Measurements from ENCODE around the gene CIRBP. TPM values are rescaled to one million over a fixed set of nuclear protein-coding genes. Genes with fewer than 3 reads are reported as not detected.

The CIRBP gene
- total and polyA plus RNA-seq, 2 of the 13 experiments (the other 11 are each of a cell fraction or from before 2014, with no cell fraction given), result 133 to 140 TPM

DNA sequence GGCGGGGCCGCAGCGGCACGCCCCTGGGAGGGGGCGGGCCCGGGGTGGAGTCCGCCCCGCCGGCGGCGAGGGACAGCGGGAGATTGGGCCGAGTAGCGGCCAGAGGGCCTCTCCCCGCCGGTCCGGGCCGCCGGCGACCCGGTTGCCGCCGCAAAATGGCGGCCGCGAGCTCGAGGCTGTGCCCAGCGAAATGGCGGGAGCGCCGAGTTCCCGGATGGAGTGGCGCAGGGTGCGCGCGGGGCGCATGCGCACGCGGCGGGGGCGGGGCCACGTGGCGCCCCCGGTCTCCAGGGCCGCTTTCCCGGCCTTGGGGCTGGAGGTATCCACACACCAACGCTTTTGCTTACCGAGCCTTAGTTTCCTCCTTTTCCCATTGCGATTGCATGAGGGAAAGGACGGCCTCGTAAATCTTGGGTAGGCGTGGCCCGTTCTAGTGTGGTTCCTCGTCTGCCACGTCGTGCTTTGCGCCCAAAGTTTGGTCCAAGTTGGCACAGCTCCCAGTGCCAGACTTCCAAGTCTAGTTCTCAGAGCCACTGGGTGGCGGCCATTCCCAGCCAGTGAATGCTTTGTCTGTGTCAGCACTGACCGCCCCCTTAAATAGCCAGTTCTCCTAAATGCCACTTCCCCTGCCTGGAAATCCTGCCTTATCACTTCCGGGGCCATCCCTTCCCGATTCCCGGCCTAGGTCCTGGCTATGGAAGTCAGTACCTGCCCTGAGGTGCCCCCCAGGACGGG, 513 bp downstream of the CIRBP start (continued):
- TF ChIP-seq GMEB1 (CRISPR knock-in tag; IDR thresholded peaks at IDR 0.05; ENCODE audit: borderline replicate concordance) (peak; percentile 33; the same call in 1 of the 2 replicates), ZNF207 (IDR thresholded peaks at IDR 0.05; ENCODE audit: borderline replicate concordance) (no peak), SNAPC2 (CRISPR knock-in tag; IDR thresholded peaks at IDR 0.05) (no peak), MED8 (CRISPR knock-in tag; IDR thresholded peaks at IDR 0.05; ENCODE audit: insufficient replicate concordance) (no peak), YEATS4 (CRISPR knock-in tag; IDR thresholded peaks at IDR 0.05; ENCODE audit: borderline replicate concordance) (peak; percentile 81), ZNF605 (CRISPR knock-in tag; IDR thresholded peaks at IDR 0.05) (no peak), RARA (CRISPR knock-in tag; IDR thresholded peaks at IDR 0.05) (0 out of 2 replicates have a peak, but pooled peaks have one; percentile 10), PLRG1 (conservative IDR thresholded peaks at IDR 0.05) (no peak), CHD4 (IDR thresholded peaks at IDR 0.05; ENCODE audit: borderline replicate concordance, low read length) (no peak), SNRNP70 (IDR thresholded peaks at IDR 0.05; ENCODE audit: low read depth, low read length) (no peak), ELF4 (CRISPR knock-in tag; IDR thresholded peaks at IDR 0.05; ENCODE audit: borderline replicate concordance) (no peak), FOSL2 (CRISPR knock-in tag; IDR thresholded peaks at IDR 0.05) (no peak), HDAC1 (CRISPR knock-in tag; IDR thresholded peaks at IDR 0.05) (peak; percentile 75), ZNF720 (CRISPR knock-in tag; IDR thresholded peaks at IDR 0.05) (no peak), SP2 (CRISPR knock-in tag; IDR thresholded peaks at IDR 0.05) (no peak), SOX5 (CRISPR knock-in tag; IDR thresholded peaks at IDR 0.05; ENCODE audit: borderline replicate concordance) (no peak; the same call in 1 of the 2 replicates), NR2F1 (CRISPR knock-in tag; IDR thresholded peaks at IDR 0.05) (no peak; a peak in 1 of 4 replicates), RARG (CRISPR knock-in tag; IDR thresholded peaks at IDR 0.05; ENCODE audit: low read depth) (no peak), HNRNPUL1 (IDR thresholded peaks at IDR 0.05; ENCODE audit: low read depth, low read length) (no peak), ZNF556 (CRISPR knock-in tag; IDR thresholded peaks at IDR 0.05; ENCODE audit: borderline replicate concordance) (no peak), SRY (CRISPR knock-in tag; IDR thresholded peaks at IDR 0.05) (peak; percentile 90; the same call in 1 of the 2 replicates), ZFP82 (CRISPR knock-in tag; IDR thresholded peaks at IDR 0.05; ENCODE audit: borderline replicate concordance) (no peak), SRSF1 (optimal IDR thresholded peaks at IDR 0.05; ENCODE audit: low read depth, low read length) (no peak), TBP (CRISPR knock-in tag; IDR thresholded peaks at IDR 0.05) (no peak)
- TF ChIP-seq, protein P1, sequence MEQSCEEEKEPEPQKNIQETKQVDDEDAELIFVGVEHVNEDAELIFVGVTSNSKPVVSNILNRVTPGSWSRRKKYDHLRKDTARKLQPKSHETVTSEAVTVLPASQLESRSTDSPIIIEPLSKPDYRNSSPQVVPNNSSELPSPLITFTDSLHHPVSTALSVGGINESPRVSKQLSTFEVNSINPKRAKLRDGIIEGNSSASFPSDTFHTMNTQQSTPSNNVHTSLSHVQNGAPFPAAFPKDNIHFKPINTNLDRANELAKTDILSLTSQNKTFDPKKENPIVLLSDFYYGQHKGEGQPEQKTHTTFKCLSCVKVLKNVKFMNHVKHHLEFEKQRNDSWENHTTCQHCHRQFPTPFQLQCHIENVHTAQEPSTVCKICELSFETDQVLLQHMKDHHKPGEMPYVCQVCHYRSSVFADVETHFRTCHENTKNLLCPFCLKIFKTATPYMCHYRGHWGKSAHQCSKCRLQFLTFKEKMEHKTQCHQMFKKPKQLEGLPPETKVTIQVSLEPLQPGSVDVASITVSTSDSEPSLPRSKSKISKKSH (CRISPR knock-in tag; IDR thresholded peaks at IDR 0.05; ENCODE audit: borderline replicate concordance), result no peak
- TF ChIP-seq, protein P2, sequence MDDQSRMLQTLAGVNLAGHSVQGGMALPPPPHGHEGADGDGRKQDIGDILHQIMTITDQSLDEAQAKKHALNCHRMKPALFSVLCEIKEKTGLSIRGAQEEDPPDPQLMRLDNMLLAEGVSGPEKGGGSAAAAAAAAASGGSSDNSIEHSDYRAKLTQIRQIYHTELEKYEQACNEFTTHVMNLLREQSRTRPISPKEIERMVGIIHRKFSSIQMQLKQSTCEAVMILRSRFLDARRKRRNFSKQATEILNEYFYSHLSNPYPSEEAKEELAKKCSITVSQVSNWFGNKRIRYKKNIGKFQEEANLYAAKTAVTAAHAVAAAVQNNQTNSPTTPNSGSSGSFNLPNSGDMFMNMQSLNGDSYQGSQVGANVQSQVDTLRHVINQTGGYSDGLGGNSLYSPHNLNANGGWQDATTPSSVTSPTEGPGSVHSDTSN (CRISPR knock-in tag; IDR thresholded peaks at IDR 0.05; ENCODE audit: borderline replicate concordance), result no peak

All from HepG2 (cell line).